ENCODE results near the gene TENT4A. TPM values are rescaled to one million over a fixed set of nuclear protein-coding genes. Genes with fewer than 3 reads are reported as not detected.

TENT4A gene
- total RNA-seq, 8 experiments from 2014 or later = 10.5 to 29.2 (median 21.0) TPM

DNA sequence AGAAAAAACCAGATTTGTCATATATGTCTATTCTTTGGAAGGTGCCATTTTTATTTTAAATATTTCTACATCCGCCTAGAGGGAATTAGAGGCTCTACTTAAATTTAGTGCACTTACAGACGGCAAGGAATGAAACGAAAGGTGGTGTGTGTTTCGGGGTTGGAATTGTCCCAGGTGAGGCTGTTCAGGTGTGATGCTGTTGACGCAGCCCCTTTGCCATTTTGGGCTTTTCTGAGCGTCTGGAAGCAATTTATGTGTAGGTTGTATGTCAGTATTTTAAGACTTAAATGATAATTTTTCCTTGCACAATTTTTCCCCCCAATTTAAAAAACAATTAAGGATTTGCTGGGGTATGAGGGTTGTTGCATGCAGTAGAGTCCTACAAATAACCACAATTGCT is 2.0 kb downstream of the TENT4A start:
- WGBS, 10 experiments = 13 to 59% (median 33%) methylated on average over 2 to 6 of the region's 6 CpGs; no CpG with 5 or more reads in 2 of the 10 experiments
- peaks cover 34 to 47% of the 10 kb centered on the region in 2 donors for H3K4me1 ChIP-seq (replicated peaks in 1 of 2)
- in situ Hi-C loops (cut with MboI; ENCODE audit: low pct_unique_long_range_greater_than_20kb in 2 of 9, low sequenced_read_pairs in 9 of 9, unreplicated experiment in 9 of 9) = no loop called here
- ATAC-seq (replicated peaks in 6 of 8) = no peak
- peak overlapping the region; percentile 47 to 76 (median 60) for H3K4me3 ChIP-seq
- no peak overlapping the region for H3K27ac ChIP-seq

GRCh38 chr5:6715758-6716628 is 2.8 kb downstream of the TENT4A start:
- in situ Hi-C loops (cut with MboI; ENCODE audit: low pct_unique_long_range_greater_than_20kb in 2 of 9, low sequenced_read_pairs in 9 of 9, unreplicated experiment in 9 of 9) = no loop called here

GRCh38 chr5:6716629-6717149 is 3.5 kb downstream of the TENT4A start:
- H3K27ac ChIP-seq = no peak overlapping the region
- 40 to 100% (median 68%) methylated on average over 1 to 3 of the region's 4 CpGs; no CpG with 5 or more reads in 5 of the 10 experiments for WGBS, 10 experiments
- in situ Hi-C loops (cut with MboI; ENCODE audit: low pct_unique_long_range_greater_than_20kb in 2 of 9, low sequenced_read_pairs in 9 of 9, unreplicated experiment in 9 of 9) = no loop called here
- peak overlapping the region in 2 of 5 donors; percentile 4 to 60 for H3K4me3 ChIP-seq
- ATAC-seq (replicated peaks in 6 of 8) = no peak
- H3K4me1 ChIP-seq (replicated peaks in 1 of 2) = peaks cover 40 to 49% of the 10 kb centered on the region in 2 donors

More at GRCh38 chr5:6715758-6716628, 2.8 kb downstream of the TENT4A start:
- 46 to 88% (median 59%) methylated on average over 3 to 11 of the region's 17 CpGs; no CpG with 5 or more reads in 1 of the 10 experiments for WGBS, 10 experiments
- H3K27ac ChIP-seq = no peak overlapping the region
- no peak for ATAC-seq (replicated peaks in 6 of 8)
- peaks cover 37 to 51% of the 10 kb centered on the region in 2 donors for H3K4me1 ChIP-seq (replicated peaks in 1 of 2)
- H3K4me3 ChIP-seq = peak overlapping the region; percentile 47 to 76 (median 60)

- Histone ChIP-seq H3K4me1 (replicated peaks in 1 of 2) (peaks cover 44 to 47% of the 10 kb centered on the region in 2 donors), H3K4me3 (no peak overlapping the region), H3K27ac (no peak overlapping the region)
- in situ Hi-C loops (cut with MboI; ENCODE audit: low pct_unique_long_range_greater_than_20kb in 2 of 9, low sequenced_read_pairs in 9 of 9, unreplicated experiment in 9 of 9) = no loop called here
- no peak for ATAC-seq (replicated peaks in 6 of 8)
These were observed 4.0 kb downstream of the TENT4A start for GRCh38 chr5:6717247-6717646.

GRCh38 chr5:6717687-6718086 is 4.5 kb downstream of the TENT4A start:
- no peak overlapping the region for H3K27ac ChIP-seq
- in situ Hi-C loops (cut with MboI; ENCODE audit: low pct_unique_long_range_greater_than_20kb in 2 of 9, low sequenced_read_pairs in 9 of 9, unreplicated experiment in 9 of 9) = no loop called here
- WGBS, 10 experiments = 0 to 87% (median 69%) methylated on average over 1 to 4 of the region's 4 CpGs; no CpG with 5 or more reads in 5 of the 10 experiments
- ATAC-seq (replicated peaks in 6 of 8) = no peak
- H3K4me3 ChIP-seq = no peak overlapping the region
- H3K4me1 ChIP-seq (replicated peaks in 1 of 2) = peaks cover 44 to 52% of the 10 kb centered on the region in 2 donors

- no peak overlapping the region for H3K27ac ChIP-seq
- peaks cover 45 to 57% of the 10 kb centered on the region in 2 donors for H3K4me1 ChIP-seq (replicated peaks in 1 of 2)
- no peak overlapping the region for H3K4me3 ChIP-seq
- ATAC-seq (replicated peaks in 6 of 8) = no peak
- in situ Hi-C loops (cut with MboI; ENCODE audit: low pct_unique_long_range_greater_than_20kb in 2 of 9, low sequenced_read_pairs in 9 of 9, unreplicated experiment in 9 of 9) = no loop called here
- 20 to 100% (median 92%) methylated on average over 1 to 14 of the region's 14 CpGs; no CpG with 5 or more reads in 2 of the 10 experiments for WGBS, 10 experiments
These were observed 5.0 kb downstream of the TENT4A start for GRCh38 chr5:6718161-6718681.

- no peak overlapping the region for H3K4me3 ChIP-seq
These were observed 5.5 kb downstream of the TENT4A start for GRCh38 chr5:6718718-6719117.

DNA sequence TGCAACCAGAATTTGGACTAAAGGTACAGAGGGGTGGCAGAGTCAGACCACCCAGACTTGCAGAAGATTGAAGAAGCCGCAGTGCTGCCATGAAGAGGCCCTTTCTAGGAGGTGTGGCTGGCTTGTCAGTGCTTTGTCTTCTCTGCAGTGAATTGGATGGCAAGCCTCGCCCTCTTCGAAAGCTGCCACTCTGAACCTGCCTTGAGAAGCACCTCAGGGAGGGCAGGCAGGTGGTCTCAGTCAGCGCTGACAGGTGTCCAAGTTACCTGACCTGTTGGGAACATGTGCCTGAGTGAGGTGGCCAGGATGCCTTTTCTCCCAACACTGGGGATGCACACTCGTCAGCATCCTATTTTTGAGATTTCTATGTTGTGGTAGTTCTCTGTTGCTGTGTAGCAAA is 6.2 kb downstream of the TENT4A start:
- WGBS, 10 experiments = 67 to 100% (median 88%) methylated on average over 1 to 3 of the region's 5 CpGs; no CpG with 5 or more reads in 6 of the 10 experiments
- Histone ChIP-seq H3K4me1 (replicated peaks in 1 of 2) (peaks cover 53 to 64% of the 10 kb centered on the region in 2 donors), H3K4me3 (no peak overlapping the region), H3K27ac (no peak overlapping the region)
- ATAC-seq (replicated peaks in 6 of 8) = no peak
- in situ Hi-C loops (cut with MboI; ENCODE audit: low pct_unique_long_range_greater_than_20kb in 2 of 9, low sequenced_read_pairs in 9 of 9, unreplicated experiment in 9 of 9) = no loop called here

More at GRCh38 chr5:6718718-6719117, 5.5 kb downstream of the TENT4A start:
- in situ Hi-C loops (cut with MboI; ENCODE audit: low pct_unique_long_range_greater_than_20kb in 2 of 9, low sequenced_read_pairs in 9 of 9, unreplicated experiment in 9 of 9) = no loop called here
- peaks cover 50 to 61% of the 10 kb centered on the region in 2 donors for H3K4me1 ChIP-seq (replicated peaks in 1 of 2)
- no peak for ATAC-seq (replicated peaks in 6 of 8)
- no peak overlapping the region for H3K27ac ChIP-seq
- 56 to 93% (median 78%) methylated on average over 2 to 5 of the region's 5 CpGs; no CpG with 5 or more reads in 1 of the 10 experiments for WGBS, 10 experiments

- 50 to 100% (median 90%) methylated on average over 1 to 4 of the region's 5 CpGs; no CpG with 5 or more reads in 3 of the 10 experiments for WGBS, 10 experiments
- Histone ChIP-seq H3K27ac (no peak overlapping the region), H3K4me1 (replicated peaks in 1 of 2) (peaks cover 53 to 64% of the 10 kb centered on the region in 2 donors), H3K4me3 (no peak overlapping the region)
- in situ Hi-C loops (cut with MboI; ENCODE audit: low pct_unique_long_range_greater_than_20kb in 2 of 9, low sequenced_read_pairs in 9 of 9, unreplicated experiment in 9 of 9) = no loop called here
- no peak for ATAC-seq (replicated peaks in 6 of 8)
These were observed 6.8 kb downstream of the TENT4A start for GRCh38 chr5:6719896-6720560.

- Histone ChIP-seq H3K4me1 (replicated peaks in 1 of 2) (peaks cover 52 to 60% of the 10 kb centered on the region in 2 donors), H3K27ac (no peak overlapping the region), H3K4me3 (no peak overlapping the region)
- ATAC-seq (replicated peaks in 6 of 8) = no peak
- in situ Hi-C loops (cut with MboI; ENCODE audit: low pct_unique_long_range_greater_than_20kb in 2 of 9, low sequenced_read_pairs in 9 of 9, unreplicated experiment in 9 of 9) = no loop called here
- whole genome bisulfite sequencing, 10 experiments = 74 to 100% (median 86%) methylated on average over 2 to 6 of the region's 6 CpGs; no CpG with 5 or more reads in 1 of the 10 experiments
These were observed 7.3 kb downstream of the TENT4A start for GRCh38 chr5:6720561-6720921.

- Histone ChIP-seq H3K4me3 (no peak overlapping the region), H3K4me1 (replicated peaks in 1 of 2) (peaks cover 43 to 51% of the 10 kb centered on the region in 2 donors), H3K27ac (no peak overlapping the region)
- peak; percentile 23 to 64 (median 52) for ATAC-seq (replicated peaks in 6 of 8)
- WGBS, 10 experiments = 60 to 73% (median 70%) methylated on average over 1 to 4 of the region's 4 CpGs; no CpG with 5 or more reads in 7 of the 10 experiments
- in situ Hi-C loops (cut with MboI; ENCODE audit: low pct_unique_long_range_greater_than_20kb in 2 of 9, low sequenced_read_pairs in 9 of 9, unreplicated experiment in 9 of 9) = no loop called here
These were observed 8.2 kb downstream of the TENT4A start for GRCh38 chr5:6721442-6721841.

DNA sequence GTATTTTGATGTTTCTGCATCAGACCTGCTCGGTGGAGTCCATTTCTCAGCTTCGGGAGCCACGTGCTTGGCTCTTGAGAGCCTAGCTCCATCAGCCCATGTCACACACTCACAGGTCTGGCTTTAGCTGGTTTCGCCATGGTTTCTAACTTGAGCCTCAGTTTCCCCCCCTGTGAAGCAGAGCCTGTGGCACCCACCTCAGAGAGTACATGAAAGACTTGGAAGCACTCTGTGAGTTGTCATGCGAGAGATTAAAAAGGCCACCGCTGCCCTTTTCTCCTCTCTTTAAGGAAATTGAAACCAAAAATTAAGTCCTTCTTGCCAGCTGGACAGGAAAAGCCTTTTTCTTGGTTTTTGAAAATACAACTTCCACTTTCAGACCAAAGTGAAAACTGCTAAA is 8.8 kb downstream of the TENT4A start:
- H3K4me1 ChIP-seq (replicated peaks in 1 of 2) = peaks cover 38 to 45% of the 10 kb centered on the region in 2 donors
- WGBS, 10 experiments = 0 to 100% (median 86%) methylated on average over 1 to 6 of the region's 6 CpGs
- peak in 3 of 8 experiments; percentile 33 to 64 (median 43) for ATAC-seq (replicated peaks in 6 of 8)
- H3K4me3 ChIP-seq = no peak overlapping the region
- H3K27ac ChIP-seq = no peak overlapping the region
- in situ Hi-C loops (cut with MboI; ENCODE audit: low pct_unique_long_range_greater_than_20kb in 2 of 9, low sequenced_read_pairs in 9 of 9, unreplicated experiment in 9 of 9) = no loop called here

Data from motor neuron (in vitro differentiated cells).